ENCODE data around the gene TMOD1.

The TMOD1 gene

DNA sequence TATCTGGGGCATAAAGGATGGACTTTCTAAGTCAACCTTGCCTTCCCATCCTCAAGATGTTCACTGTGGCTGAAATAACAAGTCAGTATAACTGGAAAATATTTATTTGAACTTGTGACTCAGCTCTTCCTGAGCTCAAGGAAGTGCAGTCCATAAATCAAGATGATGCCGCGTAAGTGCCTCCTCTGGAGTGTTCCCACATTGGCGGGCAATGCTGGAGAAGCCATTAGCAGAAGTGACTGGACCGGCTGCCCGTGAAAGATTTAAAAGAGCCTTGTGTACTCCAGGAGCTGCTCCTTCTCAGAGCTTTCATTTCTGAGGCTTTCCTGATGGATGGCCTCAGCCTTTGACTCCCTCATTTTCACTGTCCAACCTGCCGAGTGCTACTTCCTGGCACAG lies 17.4 kb downstream of the TMOD1 start:
- DNase-seq: no peak

DNA sequence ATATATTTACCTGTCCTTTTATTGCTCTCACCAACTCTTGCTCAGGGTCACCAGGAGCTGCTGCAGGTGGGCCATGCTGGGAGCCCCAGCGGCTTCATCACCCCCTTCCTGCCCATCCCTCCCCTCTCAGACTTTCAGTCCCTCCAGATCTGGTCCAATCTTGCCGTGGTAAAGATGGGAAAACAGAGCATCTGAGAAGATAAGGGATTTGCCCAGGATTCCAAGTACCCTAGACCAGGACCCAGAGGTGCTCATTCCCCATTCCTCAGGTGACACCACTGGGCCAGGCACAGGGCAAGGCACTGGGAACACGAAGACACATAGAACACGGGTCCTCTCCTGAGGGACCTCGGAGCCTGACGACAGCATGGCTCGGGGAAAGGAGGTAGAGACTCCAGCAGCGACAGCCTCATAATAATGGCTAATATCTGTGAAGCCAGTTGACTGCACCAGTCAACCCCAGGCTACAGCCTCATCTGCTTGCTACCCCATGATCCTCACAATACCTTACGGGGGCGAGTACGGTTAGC lies 18.0 kb downstream of the TMOD1 start:
- DNase-seq: no peak

DNA sequence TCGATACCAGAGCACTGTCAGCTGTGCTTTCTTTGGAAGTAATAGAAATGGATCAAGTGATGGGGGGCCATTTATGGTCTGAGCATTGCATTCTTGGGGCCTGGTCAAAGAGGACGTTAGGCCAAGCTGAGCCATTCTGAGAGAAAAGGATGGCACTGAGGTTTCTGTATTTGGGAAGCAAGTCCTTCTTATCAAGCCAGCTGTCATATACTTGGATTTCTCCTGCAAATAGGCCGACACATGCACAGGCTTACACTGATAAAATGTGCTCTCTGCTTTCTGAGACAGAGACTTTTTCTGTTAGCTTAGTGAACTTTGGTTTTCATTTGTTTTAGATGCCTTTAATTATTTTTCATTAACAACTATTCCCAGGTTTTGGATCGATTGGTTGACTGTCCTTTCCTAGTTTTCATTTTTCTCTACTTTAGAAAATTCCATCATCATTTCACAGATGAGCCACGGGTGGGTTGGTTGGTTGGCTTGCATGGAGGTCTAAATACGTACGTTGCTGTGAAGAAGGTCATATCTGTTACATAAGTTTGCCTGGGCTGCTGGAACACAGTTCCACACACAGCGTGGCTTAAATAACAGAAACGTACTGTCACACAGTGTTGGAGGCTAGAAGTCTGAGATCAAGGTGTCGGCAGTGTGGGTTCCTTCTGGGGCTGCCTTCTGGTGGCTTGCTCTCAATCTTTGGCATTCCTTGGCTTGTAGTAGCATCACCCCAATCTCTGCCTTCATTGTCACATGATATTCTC lies 20.3 kb downstream of the TMOD1 start:
- DNase-seq: no peak

DNA sequence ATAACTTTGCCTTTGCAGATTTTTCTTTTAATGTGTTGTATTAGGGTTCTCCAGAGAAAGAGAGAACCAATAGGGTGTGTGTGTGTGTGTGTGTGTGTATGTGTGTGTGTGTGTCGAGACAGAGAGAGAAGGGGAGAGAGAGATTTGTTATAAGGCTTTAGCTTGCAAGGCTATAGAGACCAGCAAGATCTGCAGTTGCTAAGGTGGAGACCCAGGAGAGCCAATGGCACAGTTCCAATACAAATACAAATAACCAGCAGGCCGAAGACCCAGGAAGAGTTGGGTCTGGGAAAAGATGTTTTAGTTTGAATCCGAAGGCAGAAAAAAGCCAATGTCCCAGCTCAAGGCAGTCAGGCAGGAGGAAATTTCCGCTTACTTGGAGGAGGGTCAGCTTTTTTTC lies 23.0 kb downstream of the TMOD1 start:
- DNase-seq: no peak

DNA sequence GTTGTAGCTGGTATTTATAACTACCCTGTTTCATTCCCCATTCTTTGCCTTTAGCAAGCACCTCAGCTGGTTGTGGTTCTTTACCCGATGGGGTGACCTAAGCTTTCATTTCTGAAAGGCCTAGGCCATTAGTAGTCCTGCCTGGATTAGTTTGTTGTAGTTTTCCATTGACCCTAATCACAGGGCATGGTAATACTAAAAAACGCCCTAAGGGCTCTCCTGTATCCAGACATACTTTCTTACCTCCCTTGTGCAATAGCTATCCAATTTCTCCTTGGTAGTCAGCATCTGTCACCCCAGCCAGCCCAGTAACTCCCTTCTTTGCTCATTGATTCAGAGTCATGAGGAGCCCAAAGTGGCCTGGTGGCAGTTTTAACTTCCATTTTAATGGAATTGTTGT lies 24.0 kb downstream of the TMOD1 start:
- no peak for DNase-seq

DNA sequence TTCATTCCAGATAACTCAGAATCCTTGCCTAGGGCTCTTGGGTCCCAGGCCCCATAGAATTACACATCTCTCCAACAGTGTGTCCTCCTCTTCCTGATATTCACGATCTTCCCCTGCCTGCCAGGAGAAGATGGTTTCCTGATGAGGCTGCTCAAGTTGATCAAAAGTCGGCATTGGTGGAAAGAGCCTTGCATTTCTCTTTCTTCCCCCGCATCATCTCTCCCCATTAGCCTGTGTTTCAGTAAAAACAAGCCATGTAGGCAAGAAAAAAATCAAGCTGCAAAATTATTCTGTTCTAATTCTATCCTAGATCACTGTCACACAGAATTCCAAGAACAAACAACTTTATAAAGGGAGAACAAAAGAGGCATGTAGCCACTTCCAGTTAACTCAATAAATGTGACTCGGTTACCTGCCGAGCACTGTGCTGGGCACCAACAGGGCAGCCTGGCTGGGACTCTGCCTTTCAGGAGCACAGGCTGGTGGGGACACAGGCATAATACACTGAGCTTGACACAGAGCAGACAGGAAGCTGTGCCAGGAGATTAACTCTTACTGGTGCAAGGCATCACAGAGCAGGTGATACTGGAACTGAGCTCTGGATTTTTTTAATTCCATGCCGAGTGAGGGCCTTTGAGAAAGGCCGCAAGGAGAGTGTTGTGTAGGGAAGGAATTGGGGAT lies 25.6 kb downstream of the TMOD1 start:
- DNase-seq: no peak

DNA sequence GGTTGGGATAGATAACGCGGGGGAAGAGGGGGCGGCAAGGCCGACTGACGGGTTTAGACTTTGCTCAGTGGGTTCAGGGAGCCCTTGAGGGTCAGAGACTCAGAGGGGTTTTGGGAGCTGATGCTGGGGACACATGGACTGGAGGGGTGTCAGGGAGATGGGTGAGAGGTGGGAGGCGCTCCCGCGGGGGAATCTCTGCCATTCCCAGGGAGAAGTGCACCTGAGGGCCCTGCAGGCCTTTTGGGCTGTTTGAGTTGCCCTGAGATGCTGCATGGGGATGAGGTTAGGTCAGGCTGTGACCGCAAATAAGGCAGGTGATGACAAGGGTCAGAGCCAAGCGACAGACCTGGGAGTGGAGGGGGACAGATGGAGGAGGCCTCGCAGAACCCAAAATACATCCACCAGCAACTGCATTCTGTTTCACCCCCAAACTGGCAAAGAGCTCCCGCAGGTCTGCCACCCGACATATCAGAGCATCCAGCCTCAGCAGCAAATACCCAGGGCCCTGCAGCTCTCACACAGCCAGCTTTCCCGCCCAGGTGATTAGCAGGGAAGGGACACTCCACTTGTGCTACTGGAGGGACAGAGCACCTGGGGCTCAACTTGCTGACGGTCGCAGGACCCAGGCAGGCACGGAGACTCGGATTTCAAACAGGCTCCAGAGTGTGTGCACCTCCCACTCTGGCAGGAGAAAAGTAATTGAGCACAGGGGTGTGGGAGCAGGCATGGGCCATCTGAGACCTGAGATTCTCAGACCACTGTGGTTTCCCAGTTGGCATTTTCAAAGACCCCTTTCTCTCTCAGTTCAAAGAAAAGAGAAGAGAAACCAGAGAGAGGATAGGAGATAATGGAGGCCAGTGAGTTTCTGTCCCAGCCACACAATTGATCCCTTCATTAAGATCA lies 26.4 kb downstream of the TMOD1 start:
- DNase-seq: no peak

DNA sequence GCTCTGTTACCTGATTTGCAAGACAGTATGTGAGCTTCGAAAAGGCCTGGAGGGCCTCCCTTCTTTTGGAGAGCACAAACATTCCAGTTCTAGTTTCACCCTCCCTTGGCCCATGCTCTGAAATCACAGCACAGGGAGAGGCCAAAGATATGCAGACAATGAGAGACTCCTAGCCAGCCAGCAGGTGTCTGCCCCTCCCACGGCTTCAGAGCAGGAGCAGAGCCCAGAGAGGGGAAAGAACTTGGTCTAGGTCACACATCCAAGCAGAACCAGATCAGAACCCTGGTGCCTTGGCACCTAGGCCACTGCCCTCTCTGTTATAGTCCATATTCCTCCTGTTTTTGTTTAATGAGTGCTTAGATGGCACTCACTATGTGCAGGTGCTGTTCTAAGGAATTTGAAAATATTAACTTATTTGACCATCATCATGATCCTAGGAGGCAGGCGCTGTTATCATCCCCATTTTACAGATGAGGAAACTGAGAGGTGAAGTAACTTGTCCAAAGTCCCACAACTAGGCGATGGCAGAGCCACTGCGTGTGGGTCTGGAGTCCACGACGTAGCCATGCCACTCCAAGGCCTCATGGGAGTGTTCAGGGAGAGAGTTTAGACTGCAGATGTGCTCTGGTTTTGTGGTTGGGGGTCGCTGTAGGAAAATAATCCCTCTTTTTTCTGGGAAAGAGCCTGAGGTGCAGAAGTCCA lies 27.2 kb downstream of the TMOD1 start:
- DNase-seq: no peak

DNA sequence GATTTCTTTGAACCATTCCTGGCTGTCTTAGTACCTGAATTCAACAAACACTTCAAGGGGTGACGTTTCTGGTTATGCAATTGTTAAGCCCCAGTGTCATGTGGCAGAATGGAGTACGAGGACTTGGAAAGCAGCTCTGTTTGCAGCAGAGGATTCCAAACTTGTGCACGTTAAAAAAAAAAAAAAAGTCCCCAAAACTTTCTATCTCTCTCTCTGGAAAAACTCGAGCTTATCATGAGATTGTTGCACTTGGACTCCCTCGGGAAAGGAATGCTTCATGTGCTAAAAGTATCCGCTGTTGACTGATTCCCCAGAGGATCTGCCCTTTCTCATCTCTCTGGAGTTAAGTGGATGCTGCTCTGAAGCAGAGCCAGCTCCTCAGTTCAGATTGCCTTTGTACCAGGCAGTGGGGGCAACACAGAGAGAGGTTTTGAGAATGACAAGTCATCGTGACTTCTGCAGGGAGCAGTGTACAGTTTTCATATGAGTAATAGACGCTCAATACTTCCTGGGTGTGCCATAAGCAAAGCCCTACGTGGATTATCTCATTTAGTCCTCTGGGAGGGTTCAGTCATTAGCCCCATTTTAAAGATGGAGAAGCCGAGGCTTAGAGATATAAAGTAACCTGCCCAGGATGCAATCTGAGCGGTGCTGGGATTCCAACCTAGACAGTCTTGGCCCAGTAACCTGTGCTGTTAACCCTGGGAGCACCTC lies 28.1 kb downstream of the TMOD1 start:
- no peak for DNase-seq

DNA sequence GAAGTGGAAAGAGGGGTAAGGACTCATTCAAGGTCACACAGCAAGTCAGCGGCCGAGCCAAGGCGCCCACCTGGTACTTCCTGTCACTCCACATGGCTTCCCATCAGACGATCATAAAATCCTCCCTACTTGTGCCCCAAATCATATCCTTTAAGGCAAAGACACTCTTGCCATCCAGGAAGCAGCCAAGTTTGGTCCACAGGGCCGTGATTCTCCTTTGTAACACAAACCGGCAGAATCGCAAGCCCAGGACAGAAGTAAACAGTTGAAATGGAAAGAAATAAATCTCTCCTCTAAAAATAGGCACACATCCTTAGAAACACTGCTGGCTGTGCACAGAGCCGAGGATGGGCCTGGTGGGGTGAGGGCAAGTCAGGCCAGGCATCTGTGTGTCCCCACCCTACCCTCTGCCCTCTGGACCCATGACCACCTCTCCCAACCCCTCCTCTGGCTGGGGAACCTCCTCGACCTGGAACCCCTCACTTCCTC lies 30.5 kb downstream of the TMOD1 start:
- DNase-seq: no peak

DNA sequence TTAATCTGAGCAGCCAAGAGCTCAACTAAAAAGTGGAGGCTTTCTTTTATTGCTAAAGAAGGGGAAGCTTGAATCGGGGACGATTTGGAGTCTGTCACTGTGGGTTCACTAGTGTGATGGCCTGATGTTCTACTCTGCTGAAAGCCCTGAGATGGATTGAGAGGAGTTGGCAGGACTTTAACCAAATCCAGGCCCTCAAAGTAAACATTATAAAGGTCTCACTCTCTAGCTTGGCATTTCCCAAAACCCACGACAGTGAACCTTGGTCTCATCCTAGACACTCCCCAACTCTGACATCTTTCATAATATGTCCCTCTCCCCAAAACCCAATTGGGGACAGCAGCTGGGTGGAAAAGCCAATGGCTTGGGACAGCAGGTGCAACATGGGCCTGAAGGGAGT lies 32.7 kb downstream of the TMOD1 start:
- DNase-seq: no peak

DNA sequence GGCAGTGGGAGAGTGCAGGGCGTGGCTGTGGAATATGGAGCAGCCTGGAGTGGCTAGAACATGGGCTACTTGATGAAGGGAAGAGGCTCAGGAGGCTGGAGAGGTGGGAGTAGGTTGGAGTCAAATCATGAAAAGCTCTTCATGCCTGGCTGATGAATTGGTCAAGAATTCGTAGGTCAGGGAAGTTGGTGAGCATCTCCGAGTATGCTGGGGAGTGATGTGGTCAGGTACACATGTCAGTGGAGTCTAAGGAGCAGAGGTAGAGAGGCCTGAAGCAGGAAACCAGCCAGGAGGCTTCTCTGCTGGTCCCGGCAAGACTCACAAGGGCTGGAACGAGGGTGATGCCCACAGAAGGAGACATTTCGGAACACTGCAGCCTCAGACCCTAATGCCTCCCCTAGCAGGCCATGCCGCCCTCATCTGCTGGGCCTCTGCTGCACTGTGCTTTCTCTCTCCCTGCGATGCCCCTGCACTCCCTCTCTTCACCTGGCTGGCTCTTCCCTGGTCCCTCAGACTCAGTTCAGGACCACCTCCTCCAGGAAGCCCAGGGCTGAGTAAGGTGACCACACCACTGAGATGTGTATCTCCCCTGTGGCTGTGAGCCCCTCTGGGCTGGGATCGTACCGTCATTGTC lies 33.6 kb downstream of the TMOD1 start:
- no peak for DNase-seq

DNA sequence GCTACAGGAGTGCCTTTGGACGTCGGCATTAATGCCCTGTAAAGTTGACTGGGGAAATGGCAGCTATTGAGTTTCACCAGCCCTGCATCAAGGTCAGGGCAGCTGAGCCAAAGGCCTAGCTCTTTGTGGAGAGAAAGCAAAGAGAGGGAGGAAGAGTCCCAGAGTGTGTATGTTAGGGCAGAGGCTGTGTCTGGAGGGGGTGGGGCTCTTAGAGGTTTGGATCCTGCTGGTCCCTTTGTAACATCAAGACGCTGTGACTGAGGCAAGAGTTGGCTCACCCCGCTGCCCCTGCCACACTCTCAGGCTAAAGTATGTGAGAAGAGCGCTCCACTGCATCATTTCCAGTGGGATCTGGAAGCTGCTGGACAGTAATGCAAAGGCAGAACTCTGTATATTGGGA lies 34.3 kb downstream of the TMOD1 start:
- no peak for DNase-seq

DNA sequence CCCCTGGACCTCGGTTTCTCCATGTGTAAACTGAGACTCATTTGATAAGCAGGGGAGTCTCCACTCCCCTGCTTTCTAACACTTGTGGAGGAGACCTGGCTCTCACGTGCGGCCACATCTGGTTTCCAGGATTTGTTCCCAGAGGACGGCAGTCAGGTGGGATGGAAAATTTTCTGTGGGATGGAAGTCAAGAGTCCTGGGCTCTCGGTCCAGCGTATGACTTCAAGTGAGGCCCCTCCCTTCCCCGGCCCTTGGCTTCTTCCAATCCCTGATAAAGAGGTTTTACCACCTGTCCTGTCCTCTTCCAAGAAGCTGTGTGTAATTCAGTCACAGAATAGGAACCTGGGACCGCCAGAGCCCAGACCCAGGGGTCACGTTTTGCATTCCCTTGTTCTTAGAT lies 35.0 kb downstream of the TMOD1 start:
- no peak for DNase-seq

DNA sequence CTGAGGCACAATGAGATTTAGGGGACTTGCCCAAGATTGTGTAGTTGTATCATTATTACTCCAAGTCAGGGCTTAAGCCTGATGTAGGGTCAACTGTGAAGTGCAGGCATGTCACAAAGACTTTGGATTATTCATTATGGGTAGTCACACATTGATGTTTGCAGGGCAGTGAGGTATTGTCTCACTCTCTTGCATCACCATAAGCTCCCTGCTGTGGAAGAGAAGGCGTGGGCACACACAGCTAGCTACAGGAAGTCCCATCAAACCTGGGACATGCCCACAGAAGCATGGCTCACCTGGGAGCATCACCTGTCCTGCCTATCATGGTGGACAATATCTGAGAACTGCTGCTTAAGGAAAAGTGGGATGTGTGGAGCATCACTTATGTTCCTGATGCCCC lies 42.1 kb downstream of the TMOD1 start:
- DNase-seq: no peak

DNA sequence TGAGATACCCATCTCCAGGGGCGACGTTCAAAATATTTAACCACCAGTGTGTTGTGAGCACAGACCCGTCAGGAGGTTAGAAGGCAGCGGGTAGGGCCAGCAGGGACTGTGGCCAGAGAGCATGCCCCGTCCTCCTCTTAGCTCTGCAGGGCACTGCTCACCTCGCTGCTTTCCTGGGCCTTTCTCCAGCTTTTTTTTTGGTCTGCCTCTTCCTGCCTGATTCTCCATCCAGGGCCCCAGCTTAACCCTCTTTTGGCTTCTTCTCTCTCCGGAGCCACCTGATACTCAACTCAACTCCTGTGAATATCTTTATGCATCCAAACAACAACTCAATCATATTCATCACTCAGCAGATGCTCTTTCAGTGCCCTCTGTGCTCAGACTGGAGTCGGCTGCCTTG lies 44.0 kb downstream of the TMOD1 start:
- DNase-seq: no peak

DNA sequence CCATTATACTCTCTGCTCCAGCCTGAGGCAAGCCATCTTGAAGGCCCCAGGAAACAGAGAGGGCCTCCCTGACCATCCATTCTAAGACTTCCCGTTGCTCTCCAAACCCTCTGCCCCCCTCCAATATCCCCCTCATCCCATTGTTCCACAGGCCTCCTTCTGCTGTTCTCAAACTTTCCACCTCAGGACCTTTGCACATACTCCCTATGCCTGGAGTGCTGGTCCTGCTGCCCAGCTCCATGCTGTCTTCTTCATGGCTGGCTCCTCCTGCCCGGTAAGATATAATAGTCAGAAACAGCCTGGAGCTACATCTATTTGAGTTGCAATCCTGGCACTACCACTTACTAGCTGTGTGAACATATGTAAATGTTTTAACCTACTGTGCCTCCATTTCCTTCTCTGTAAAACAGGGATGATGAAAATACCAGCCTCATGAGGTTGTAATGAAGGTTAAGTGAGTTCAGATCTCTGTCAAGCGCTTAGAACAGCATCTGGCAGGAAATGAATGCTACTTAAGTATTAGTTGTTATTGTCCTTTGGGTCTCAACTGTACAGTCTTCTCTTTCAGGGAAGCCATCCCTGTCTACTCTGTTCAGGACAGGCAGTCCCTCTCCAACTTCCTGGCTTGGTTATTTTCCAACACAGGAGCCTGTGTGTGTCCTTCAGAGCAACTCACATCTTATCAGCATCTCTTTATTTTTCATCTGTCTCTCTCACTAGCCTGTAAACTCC lies 45.8 kb downstream of the TMOD1 start:
- no peak for DNase-seq

DNA sequence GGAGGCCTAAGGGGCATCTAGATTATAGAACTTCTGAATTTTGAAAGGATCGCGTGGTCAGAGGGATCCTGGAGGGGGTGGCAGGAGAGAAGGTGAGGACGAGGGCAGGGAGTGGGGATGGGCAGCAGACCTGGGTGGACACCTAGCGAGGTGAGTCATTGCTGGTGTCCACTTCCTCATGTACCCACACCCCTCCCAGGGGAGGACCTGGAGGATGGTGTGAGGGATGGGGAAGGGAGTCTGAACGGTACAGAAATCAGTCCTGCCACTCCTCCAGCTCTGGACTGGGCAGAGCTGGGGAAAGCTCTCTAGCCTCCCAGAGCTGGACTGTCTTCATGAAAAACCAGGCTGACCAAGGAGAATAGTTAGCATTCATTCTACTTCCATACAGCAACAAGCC lies 46.9 kb downstream of the TMOD1 start:
- DNase-seq: no peak

DNA sequence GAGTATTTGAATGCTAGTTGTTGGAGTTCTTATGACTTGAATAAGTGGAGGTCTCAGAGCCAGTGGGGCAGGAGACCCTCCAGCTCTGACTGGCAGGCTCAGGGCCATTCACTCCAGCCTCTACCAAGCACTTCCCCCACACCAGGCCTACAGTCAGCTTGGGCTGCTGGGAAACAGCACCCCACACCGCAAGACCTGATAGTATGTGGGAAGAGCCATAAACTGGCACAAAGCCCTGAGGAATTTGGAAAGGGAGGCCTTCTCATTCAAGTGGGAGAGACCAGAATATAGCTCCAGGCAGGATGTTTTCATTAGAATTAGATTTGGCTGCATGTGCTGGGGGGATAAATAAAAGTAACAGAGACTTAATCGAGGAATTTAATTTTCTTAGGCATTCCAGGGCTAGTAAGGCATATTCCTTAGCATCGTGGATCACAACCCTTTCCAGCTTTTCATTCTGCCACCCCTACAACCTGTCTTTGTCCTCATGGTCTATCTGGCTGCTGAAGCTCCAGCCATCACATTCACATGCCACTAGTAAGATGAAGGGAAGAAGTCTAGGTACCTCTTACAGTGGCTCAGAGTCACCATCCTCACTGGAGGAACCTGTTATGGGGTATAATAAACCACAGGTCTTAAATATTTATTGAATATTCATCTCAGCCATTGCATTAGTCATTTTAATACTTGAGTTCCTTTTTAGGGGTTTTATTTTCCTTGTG lies 47.5 kb downstream of the TMOD1 start:
- no peak for DNase-seq

DNA sequence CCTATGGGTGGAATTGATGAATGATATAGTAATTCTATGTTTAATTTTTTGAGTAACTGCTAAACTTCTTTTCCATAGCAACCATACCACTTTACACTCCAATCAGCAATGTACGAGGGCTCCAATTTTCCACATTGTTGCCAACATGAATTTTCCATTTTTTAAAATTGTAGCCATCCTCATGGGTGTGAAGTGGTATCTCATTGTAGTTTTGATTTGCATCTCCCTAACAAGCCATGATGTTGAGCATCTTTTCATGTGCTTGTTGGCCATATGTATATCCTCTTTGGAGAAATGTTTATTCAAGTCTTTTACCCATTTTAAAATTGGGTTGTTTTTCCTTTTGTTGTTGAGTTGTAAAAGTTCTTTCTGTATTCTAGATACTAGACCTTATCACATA lies 48.9 kb downstream of the TMOD1 start:
- DNase-seq: no peak

Data from activated CD8-positive, alpha-beta memory T cell treated with anti-CD3 and anti-CD28 coated beads for 24 hours (primary cell).